ENCODE measurements around the gene WDFY2.
A peak's percentile ranks its signal among the peaks of the same experiment; 100 is the strongest.

WDFY2 gene

DNA sequence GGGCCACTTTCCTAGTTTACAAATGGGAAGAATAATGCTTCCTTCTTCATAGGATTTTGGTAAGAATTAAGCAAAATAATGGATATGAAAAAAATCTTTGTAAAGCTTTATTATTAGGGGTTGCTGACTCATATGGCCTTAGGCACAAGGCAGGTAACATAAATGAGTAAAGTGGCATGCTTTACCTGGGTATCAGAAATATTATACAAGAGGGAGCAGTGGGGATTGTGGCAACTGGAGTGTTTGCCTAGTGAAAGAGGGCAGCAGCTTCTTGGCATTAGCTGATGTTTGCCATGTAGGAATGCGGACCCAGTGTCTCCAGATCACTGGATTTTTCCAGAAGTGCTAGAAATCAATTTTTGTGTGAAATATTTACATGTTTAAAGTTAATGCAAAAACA, 19.5 kb downstream of the WDFY2 start:
- no peak for DNase-seq

DNA sequence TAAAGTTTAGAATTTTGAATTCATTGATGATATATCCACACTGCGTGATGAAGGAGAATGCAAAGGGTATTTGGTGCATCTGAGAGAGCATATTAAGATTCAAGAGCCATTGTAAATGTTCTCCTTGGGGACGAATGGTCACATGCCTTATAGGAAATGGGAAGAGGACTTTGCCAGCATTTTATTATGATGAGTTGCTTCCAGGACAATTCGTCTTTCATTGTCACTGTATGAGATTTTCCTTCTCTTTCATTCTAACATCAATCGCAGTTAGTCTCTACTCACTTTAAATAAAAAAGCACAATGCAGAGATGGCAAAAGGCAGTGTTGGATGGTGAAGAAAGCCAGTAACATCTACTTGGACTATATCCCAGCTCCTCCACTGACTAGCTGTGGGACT, 21.4 kb downstream of the WDFY2 start:
- no peak for DNase-seq

DNA sequence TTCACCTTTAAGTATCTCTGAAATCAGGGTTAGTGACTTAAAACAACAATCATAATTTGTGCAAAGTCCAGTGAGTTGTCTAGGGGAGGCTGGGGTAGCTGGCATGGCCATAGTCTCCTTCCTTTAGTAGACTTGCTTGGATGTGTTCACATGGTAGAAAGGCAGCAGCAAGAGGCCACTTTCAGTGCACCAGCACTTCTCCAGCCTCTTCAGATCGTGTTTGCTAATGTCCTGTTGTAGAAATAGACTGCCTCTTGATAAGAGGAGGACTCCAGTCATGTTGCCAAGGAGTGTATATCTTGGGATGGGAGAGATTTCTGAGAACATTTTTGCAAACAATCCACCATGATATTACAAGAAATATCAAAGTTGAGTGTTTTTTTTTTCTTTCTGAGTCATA, 22.9 kb downstream of the WDFY2 start:
- no peak for DNase-seq

DNA sequence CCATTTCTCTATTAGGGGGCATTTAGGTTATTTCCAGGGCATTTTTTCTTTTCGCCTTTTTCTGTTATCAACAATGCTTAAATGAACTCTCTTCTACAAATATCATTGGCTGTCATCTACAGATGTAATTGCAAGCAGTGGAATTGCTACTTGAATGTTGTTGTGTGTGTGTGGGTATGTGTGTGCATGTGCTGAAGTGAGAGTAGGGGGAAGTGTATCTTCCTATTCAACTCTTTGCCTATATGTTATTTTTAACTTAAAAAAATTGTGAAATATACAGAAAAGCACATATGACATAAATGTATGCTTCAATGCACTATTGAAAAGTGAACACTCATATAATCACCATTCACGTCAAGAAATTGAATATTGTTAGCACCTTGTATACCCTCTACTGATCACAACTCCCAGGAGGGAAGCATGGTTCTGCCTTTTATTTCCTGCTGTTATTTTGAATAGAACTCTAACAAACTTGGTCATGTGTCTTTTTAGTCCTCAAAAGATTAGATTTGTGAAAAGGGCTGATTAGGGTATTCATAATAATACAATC, 24.7 kb downstream of the WDFY2 start:
- DNase-seq, result no peak

DNA sequence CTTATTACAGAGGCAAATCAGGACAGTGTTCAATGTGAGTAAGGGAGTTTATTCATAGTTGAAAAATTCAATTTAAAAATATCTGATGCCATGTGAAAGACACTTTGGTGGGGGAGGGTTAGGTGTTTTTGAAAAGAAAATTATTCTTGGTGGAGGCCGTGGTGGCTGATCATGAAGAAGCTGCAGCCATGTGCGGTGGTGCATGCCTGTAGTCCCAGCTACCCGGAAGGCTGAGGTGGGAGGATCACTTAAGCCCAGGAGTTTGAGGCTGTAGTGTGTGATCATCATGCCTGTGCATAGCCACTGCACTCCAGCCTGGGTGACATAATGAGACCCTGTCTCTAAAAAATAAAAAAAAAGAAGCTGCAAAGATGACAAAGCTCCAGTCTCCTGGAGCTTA, 28.6 kb downstream of the WDFY2 start:
- no peak for DNase-seq

DNA sequence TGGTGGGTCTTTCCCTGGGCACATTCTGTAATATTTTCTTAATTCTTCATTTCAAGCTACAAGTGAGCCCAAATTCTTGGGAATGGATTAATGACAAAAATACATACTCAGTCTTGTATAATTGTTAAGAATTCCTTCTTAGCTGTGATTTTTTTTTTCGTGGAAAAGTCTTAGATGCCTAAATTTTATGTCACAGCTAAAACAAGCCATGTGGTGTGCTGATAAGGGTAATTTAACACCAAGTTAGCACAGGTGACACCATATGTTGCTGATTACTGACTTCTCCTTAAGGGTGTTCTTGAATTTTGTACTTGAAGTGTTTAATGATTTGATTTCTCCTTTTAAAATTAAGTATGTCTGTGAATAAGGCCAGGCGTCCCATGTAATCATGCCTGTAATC, 29.3 kb downstream of the WDFY2 start:
- DNase-seq, result no peak

DNA sequence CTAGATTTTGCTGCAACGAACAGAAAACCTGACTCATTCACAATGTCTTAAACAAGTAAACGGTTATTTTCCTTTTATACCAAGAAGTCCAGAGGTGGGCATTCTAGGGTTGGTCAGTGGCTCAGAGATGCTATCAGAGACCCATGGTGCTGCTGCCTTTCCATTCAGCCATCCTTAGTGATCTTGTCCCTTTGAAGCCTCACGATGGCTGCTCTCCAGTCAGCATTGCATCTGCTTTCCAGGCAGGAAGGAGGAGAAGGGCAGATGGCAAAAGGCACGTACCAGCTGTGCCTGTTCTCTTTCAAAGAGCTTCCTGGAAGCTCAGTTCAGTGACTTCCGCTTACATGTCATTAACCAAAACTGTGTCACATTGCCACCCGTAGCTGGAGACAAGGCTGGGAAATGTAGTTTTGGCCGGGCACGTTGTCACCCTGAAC, 30.1 kb downstream of the WDFY2 start:
- DNase-seq, result peak; percentile 68

DNA sequence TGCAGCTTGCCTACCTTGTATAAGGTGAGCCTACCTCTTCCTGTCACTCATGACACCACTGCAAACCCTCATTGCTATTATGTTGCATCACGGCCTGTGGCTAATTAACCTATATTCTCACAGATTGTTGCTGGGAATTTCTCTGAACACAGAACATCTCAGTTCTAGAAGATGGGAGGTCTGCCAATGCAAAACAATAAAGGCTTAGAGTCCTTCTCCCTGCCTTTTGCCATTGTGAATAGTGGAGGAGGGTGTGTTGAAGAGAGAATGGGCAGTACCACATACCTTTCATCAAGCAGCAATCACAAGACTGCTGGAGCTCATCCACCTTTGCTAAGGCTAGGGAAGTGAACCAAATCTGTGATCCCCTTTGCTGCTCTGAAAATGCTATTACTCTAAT, 34.4 kb downstream of the WDFY2 start:
- no peak for DNase-seq

DNA sequence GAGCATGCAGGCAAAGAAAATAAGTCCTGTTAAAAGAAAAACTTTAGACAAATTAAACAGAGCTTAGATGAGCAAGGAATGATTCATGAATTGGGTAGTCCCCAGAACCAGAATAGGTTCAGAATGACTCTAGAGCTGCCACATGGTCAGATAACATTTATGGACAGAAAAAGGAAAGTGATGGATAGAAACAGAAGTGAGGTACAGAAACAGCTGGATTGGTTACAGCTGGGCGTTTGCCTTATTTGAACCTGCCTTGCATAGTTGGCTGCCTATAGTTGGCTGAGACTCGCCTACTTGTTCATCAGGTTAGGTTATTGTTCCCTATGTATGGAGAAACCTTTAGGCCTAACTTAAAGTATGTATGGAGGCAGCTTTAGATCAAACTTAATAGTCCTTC, 35.4 kb downstream of the WDFY2 start:
- DNase-seq, result no peak

DNA sequence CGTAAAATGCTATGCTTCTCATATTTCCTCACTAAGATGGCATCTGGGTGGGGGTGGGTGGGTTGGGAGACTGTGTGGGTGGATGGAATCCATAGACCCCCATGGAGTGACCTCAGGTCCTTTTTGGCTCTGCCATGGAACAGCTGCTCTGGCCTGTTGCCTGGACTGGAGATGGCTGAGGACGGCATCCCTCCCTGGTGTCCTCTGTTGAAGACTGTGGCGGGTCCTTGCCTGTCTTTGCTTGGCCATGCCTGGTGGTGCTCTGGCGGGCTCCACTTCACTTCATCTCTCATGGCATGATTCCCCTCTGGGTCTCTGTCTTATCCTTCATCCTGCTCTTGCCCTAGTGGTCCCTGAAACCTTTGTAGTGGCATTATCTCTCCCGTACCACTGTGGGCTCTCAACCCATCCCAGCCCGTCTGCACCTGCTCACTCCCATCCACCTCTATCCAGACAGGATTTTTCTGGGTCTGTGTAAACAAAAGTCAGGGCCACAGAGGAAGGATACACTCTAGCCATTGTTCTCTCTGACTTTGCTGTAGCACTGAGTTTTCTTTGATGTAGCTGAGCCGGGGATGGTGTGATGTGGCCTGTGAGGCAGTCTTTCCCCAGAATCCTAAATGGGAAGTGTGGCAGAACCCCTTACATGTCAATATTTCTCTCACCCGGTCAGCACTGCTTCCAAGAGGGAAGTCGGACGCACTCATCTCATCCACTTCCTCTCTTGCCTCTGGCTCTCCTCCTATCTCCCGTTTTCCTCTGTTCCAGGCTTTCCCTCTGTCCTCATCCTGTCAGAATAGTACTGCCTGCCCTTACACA, 36.1 kb downstream of the WDFY2 start:
- no peak for DNase-seq

DNA sequence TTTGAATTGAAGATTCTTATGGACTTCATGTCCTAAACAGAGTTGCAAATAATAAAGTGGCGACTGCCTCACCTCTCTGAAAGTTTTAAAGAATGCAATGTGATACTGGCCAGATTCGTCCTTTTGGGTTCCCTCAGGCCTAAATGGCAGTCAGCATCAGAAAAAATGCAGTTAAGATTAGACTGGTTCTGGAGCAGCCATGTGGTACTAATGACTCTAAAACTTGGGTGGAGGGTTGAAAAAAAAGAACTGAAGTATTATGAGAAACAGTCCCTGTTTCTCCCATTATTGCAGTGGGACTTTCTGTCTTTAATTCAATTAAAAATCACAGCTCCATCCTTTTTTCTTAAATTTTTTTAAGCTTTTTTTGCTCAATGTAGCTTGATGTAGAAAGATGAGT, 37.3 kb downstream of the WDFY2 start:
- no peak for DNase-seq

DNA sequence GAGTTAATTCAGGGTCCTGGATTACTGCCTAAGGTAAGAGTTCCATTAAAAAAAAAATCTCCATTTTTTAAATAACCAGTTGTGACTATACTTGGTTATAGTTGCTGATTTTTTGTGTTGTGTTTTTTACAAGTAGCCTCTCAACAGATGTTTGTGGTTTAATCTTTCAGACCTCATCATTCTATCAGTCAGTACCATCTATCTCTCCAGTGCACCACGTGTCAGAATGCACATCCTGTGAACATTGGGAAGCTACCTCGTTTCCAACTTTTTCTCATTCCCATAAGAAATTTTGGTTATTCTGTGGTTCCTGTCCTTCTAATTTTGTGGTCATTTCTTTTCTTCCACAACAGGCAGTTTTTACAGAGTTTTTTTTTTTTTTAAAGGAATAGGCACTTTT, 39.2 kb downstream of the WDFY2 start:
- DNase-seq, result no peak

DNA sequence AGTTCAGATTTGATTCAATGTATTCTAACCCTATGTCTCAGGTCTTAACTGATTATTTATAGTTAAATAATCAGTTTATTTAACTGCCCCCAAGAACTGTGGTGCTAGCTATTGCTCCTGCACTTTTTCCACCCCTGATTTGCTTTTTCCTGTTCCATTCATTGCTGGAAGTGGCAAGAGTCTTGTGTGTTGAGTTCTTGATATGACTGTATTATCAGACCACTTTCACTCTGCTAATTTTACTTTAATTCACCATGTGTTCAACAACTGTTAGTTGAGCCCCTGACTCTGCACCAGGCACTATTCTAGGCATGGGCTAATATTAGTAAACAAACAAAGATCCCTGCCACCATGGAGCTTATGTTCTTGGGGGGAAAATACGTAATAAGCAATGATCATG, 39.9 kb downstream of the WDFY2 start:
- no peak for DNase-seq

DNA sequence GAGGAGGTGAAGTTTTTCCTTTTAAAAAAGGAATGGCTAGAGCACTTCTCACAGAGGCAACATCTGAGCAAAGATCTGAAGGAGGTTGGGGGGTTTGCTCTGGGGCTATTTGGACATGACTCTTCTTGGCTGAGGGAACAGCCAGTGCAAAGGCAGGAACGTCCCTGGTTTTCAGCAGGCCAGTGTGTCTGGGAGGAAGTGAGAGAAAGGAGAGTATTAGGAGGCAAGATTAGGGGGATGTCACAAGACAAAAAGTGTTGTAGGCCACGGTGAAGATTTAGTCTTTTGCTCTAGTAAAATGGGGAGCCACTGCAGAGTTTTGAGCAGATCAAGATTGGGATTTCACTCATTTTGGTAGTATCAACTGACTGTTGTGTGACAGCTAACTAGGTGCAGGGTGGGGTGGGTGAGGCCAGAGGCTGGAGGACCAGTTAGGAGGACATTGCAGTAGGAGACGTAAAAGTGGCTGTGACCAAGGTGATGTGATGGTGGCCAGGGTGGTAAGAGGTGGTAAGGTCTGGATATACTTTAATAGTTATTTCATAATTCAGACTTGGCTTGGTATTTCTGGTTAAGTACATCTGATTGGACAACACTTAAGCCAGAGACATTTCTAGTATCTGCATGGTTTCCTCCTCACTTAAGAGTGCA, 40.6 kb downstream of the WDFY2 start:
- no peak for DNase-seq

DNA sequence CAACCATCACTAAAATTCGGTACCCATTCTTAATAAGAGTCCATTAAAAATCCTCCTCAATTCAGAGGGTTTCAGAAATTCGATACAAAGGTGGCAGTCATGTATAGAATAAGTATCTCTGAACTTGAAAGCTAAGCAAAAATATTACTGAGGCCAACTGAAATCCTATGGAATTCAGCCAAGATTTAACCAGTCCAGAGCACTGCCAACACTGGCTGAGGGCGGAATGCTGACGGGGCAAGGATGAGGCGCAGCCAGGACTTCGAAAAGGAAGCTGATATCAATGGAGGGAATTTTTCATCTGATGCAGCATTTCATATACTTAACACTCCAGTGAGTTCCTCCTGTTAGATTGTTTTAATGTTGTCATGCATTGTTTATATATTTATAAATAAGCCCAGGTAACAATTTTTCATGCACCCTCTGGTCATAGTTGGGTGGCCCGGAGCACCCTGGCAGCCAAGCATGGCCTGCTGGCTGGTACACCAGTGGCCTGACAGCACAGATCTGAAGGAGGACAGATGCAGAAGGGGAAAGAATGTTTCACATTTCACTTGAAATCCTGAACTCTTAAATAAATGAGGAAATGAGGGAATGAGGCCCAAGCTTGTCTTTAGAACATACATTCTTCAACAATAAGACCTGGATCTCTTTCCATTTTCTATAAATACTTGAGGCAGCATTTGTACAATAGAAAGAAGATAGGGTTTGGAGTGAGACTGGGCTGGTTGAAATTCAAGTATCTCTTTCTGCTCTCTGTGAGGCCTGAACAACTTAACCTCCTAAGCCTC, 41.5 kb downstream of the WDFY2 start:
- no peak for DNase-seq

DNA sequence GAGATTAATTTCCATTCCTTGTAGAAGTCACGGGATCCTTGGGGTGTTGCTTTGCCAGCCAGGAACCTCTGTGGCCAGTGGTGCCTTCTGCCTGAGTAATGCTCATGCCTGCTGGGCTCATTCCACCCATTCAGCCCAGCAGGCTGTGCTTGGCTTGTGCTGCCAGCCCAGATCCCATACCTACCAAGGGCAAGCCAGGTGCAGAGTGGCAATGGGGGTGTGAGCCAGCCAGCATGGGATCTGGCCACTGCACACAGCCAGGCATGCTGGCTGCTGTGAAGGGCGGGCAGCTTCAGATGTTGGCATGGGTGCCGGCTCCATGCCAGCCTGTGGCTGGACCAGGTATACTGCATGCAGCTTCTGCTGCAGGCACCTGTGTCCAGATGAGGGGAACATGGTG, 42.5 kb downstream of the WDFY2 start:
- DNase-seq, result no peak

DNA sequence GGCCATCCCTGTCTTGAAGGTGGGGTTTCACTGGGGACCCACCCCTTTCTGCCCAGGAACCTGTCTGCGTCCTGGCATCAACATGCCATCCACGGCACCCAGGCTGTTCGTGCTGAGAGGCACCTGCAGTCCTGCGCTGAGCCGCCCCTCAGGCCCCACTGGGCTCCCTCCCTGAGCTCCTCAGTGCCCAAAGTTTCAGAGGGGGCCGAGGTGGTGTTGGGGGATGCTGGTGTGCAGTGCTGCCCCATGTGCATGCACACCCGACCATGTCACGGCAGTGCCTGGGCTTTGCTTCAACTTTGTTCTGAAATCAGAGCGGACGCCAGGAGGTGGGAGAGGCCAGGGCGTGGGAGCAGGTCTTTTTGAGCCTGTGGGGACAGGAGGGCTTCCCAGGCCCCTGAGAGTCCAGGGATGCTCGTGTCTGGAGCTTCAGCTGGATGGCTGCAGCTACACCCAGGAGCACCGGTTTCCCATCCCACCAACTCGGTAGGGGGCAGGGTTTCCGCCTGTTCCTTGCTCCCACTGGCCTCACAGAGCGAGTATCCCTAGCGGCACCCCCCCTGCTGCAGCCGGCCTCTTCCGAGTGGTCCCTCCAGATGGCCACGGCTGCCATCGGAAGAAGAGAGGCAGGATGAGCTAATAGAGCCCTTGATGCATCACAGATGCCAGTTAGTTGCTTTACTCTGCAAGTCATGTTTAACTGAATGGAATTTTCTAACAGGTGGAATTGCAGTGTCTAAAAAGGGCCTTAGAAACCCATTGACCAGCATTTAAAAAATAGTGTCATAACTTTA, 44.0 kb downstream of the WDFY2 start:
- DNase-seq, result no peak

DNA sequence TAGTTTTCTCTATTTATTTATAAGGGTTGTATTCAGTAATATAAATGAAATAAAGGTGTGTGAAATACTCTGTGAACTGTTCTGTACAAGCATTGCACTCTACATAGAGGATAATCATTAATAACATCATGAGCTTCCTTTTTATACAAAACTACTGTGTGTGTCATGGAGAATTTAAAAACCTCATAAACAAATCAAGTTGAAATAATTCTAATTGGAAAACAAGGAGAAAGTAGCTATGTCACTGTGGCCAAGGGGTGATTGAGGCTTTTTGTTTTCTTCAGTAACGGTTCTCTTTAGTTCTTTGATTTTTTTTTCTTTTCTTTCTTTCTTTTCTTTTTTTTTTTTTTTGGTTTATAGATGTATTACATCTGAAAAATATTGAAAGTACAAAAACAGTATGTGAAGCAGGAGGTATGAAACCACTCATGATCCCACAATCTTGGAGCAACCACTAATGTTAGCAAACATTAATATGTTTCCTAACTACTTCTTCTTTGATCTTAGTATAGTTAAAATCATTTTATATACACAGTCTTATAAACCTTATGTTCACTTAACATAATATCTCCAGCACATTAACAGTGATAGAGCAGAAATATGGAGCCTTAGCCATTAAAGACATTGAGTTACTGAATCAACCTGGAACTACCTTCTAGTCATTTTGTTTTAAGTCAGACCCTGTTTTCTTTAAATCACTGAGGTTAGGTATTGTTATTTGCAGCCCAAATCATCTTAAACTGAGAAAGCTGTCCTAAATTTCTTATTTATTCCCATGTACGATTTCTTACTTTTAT, 45.4 kb downstream of the WDFY2 start:
- no peak for DNase-seq

DNA sequence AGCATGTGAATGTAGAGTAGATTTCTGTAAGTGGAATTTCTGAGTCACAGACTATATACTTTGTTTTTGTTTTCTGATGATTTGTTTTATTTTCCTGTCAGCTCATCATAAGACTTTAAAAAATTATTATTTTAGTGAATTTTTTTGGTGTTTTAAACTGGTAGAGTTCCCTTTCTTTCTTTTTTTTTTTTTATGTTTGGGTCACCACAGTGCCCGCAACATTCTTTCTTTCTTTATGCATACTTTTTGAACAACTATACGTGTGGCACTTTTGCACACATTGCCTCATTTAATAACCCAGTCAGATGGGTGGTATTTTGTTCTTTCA, 46.0 kb downstream of the WDFY2 start:
- no peak for DNase-seq

DNA sequence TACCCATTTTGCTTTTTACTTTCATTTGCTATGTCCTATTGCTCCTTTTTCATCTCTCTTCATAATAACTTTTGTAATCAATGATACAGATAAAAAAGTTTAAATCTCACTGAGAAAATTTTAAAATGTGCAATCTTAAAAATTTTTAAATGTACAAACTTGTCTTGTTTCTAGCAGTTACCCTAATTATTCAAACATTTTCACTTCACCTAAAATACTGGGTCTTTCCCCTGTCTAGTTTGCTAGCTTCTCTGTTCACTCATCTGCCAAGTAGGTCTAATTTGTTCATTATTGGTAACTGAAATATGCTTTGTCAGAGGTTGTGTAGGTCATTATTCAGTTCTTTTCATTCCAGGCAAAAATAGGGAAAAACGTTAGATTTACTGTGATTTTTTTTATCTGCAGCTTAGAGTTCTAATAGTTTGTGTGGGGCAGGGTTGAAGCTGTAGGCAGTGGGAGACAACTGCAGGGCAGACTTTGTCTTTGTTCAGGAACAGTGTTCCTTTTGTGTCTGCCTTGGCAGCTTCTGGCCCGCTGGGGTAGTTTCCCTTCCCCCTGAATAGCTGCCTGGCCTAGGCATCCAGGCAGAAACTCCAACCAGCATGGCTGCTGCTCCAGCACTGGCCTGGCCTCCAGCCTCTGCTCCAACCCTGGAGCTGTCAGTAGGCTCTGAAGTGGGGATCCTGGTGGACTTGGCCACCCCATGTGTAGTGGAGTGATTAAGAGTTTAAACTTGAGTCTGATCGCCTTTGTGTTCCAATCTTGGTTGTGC, 48.5 kb downstream of the WDFY2 start:
- no peak for DNase-seq

All from activated CD8-positive, alpha-beta memory T cell treated with anti-CD3 and anti-CD28 coated beads, Interleukin-2, amount 50 U/mL, for 48 hours (primary cell).